Measurements from ENCODE around the gene DAB2IP.

Gene DAB2IP

GRCh38 chr9:121773286-121773953 is 122.0 kb downstream of the DAB2IP start:
- peaks cover 75% of the 10 kb centered on the region for H3K36me3 ChIP-seq (ENCODE audit: low read depth)
- no peaks in the 10 kb centered on the region for H3K27me3 ChIP-seq (ENCODE audit: insufficient read depth, poor library complexity, severe bottlenecking)
- H3K9me3 ChIP-seq (ENCODE audit: severe bottlenecking): no peaks in the 10 kb centered on the region
- no peak overlapping the region for H3K4me3 ChIP-seq (ENCODE audit: severe bottlenecking)
- TF ChIP-seq CTCF (IDR thresholded peaks at IDR 0.05; ENCODE audit: poor library complexity, severe bottlenecking): no peak
- no peaks in the 10 kb centered on the region for H3K4me1 ChIP-seq (ENCODE audit: insufficient read depth, poor library complexity, severe bottlenecking)
- DNase-seq (ENCODE audit: low spot score) (peak; percentile 50), ATAC-seq (ENCODE audit: low read depth) (no peak)
- H3K27ac ChIP-seq (ENCODE audit: poor library complexity, severe bottlenecking): no peak overlapping the region

GRCh38 chr9:121773954-121774714 is 122.7 kb downstream of the DAB2IP start:
- ATAC-seq (ENCODE audit: low read depth) (no peak), DNase-seq (ENCODE audit: low spot score) (peak; percentile 53)
- H3K4me3 ChIP-seq (ENCODE audit: severe bottlenecking): no peak overlapping the region
- no peaks in the 10 kb centered on the region for H3K27me3 ChIP-seq (ENCODE audit: insufficient read depth, poor library complexity, severe bottlenecking)
- H3K4me1 ChIP-seq (ENCODE audit: insufficient read depth, poor library complexity, severe bottlenecking): no peaks in the 10 kb centered on the region
- H3K9me3 ChIP-seq (ENCODE audit: severe bottlenecking): no peaks in the 10 kb centered on the region
- H3K27ac ChIP-seq (ENCODE audit: poor library complexity, severe bottlenecking): no peak overlapping the region
- peaks cover 71% of the 10 kb centered on the region for H3K36me3 ChIP-seq (ENCODE audit: low read depth)
- no peak for TF ChIP-seq CTCF (IDR thresholded peaks at IDR 0.05; ENCODE audit: poor library complexity, severe bottlenecking)

GRCh38 chr9:121774715-121775613 is 123.5 kb downstream of the DAB2IP start:
- ATAC-seq (ENCODE audit: low read depth) (no peak), DNase-seq (ENCODE audit: low spot score) (peak; percentile 49)
- Histone ChIP-seq H3K9me3 (ENCODE audit: severe bottlenecking) (no peaks in the 10 kb centered on the region), H3K4me3 (ENCODE audit: severe bottlenecking) (no peak overlapping the region), H3K27ac (ENCODE audit: poor library complexity, severe bottlenecking) (no peak overlapping the region), H3K36me3 (ENCODE audit: low read depth) (peaks cover 68% of the 10 kb centered on the region), H3K4me1 (ENCODE audit: insufficient read depth, poor library complexity, severe bottlenecking) (no peaks in the 10 kb centered on the region), H3K27me3 (ENCODE audit: insufficient read depth, poor library complexity, severe bottlenecking) (no peaks in the 10 kb centered on the region)
- no peak for TF ChIP-seq CTCF (IDR thresholded peaks at IDR 0.05; ENCODE audit: poor library complexity, severe bottlenecking)

DNA sequence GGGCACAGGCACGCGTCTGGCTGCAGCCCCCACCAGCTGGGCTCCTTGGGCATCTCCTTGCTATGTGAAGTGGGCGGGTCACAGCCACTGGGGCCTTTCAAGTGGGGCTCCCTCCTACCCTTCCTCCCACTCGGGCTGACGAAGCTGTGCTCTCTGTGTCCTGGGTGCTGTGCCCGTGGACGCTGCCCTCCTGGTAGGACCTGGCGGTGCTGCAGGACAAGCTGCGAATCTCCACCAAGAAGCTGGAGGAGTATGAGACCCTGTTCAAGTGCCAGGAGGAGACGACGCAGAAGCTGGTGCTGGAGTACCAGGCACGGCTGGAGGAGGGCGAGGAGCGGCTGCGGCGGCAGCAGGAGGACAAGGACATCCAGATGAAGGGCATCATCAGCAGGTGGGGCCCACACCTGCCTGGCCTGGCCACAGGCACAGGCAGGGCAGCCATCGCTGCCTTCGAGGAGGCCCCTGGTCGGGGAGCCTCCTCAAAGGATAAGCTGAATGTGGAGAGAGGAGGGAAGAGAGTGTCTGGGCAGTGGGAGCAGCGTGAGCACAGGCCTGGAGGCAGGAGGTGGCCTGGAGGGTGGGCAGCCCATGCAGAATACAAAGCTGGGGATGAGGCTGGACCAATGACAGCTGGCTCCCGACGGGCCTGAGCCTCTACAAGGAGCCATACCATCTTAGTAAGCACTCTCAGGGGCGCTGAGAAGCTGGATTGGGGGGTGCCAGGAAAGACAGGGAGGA is 124.7 kb downstream of the DAB2IP start:
- Histone ChIP-seq H3K27ac (ENCODE audit: poor library complexity, severe bottlenecking) (no peak overlapping the region), H3K27me3 (ENCODE audit: insufficient read depth, poor library complexity, severe bottlenecking) (no peaks in the 10 kb centered on the region), H3K36me3 (ENCODE audit: low read depth) (peaks cover 62% of the 10 kb centered on the region), H3K4me3 (ENCODE audit: severe bottlenecking) (no peak overlapping the region), H3K9me3 (ENCODE audit: severe bottlenecking) (no peaks in the 10 kb centered on the region), H3K4me1 (ENCODE audit: insufficient read depth, poor library complexity, severe bottlenecking) (no peaks in the 10 kb centered on the region)
- no peak for TF ChIP-seq CTCF (IDR thresholded peaks at IDR 0.05; ENCODE audit: poor library complexity, severe bottlenecking)
- DNase-seq (ENCODE audit: low spot score) (peak; percentile 55), ATAC-seq (ENCODE audit: low read depth) (no peak)
